ENCODE results near the gene SPAG16.

SPAG16 gene

DNA sequence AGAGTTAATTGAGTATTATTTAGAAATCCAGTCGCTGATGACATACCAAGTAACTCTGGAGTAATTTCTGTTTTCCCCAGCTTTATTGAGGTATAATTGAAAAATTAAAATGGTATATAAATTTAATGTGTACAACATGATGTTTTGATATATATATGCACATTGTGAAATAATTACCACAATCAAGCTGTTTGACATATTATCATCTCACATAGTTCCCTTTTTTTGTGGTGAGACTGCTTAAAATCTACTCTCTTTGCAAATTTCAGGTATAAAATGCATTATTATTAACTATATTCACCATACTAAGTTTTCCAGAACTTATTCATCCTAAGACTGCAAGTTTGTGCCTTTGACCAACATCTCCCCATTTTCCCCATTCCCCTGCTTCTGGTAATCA, 25.0 kb upstream of the SPAG16 start:
- Histone ChIP-seq H3K4me1 (ENCODE audit: control insufficient read depth, low read depth, low read length) (no peaks in the 10 kb centered on the region), H3K23ac (ENCODE audit: low read length) (no peak overlapping the region), H3K4me2 (ENCODE audit: low read length) (no peak overlapping the region), H3K27me3 (ENCODE audit: insufficient read depth, low read length, poor library complexity) (no peaks in the 10 kb centered on the region), H4K5ac (ENCODE audit: low read length) (no peak overlapping the region), H3K27ac (ENCODE audit: low read depth, low read length) (no peak overlapping the region), H3K56ac (ENCODE audit: low read length) (no peak overlapping the region), H3K18ac (ENCODE audit: low read length) (no peak overlapping the region), H2BK15ac (replicated peaks; ENCODE audit: low read depth) (no peak overlapping the region), H3K9ac (ENCODE audit: low read length) (no peak overlapping the region), H4K8ac (ENCODE audit: low read depth, low read length) (no peak overlapping the region), H3K79me2 (ENCODE audit: control insufficient read depth, insufficient read depth, low read length) (no peaks in the 10 kb centered on the region), H3K79me1 (ENCODE audit: low read length) (no peaks in the 10 kb centered on the region), H2BK5ac (ENCODE audit: low read length) (no peak overlapping the region), H3K4ac (ENCODE audit: low read depth, low read length) (no peak overlapping the region), H2AK5ac (ENCODE audit: low read length) (no peak overlapping the region), H3K36me3 (ENCODE audit: control insufficient read depth, insufficient read depth, low read length) (no peaks in the 10 kb centered on the region), H3K4me3 (ENCODE audit: low read length) (no peak overlapping the region), H2BK120ac (ENCODE audit: low read depth, low read length) (no peak overlapping the region)
- no CpG with 5 or more reads among the region's 1 CpG for WGBS (ENCODE audit: extremely low coverage, insufficient coverage, low lambda C conversion rate)
- no peak for DNase-seq

DNA sequence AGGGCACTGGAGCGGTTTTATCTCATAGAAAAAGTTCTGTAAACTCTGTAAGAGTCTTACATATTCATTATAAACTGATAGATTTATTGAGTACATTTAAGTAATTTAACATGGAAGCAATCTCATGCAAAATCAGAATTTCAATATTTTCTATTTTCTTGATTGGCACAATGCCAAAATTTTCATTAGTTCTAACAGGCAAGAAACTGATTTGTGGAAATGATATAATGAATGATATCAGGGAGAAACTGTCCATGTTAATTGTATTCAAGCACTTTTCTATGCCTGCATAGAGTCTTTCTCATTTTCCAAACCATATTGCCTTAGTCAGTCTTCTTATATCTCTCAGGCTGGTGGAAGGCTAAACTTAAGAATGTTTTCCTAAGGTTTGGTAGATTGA, 23.0 kb upstream of the SPAG16 start:
- H3K27me3 ChIP-seq (ENCODE audit: insufficient read depth, low read length, poor library complexity), result no peaks in the 10 kb centered on the region
- H3K4ac ChIP-seq (ENCODE audit: low read depth, low read length), result no peak overlapping the region
- no peak overlapping the region for H3K56ac ChIP-seq (ENCODE audit: low read length)
- WGBS (ENCODE audit: extremely low coverage, insufficient coverage, low lambda C conversion rate), result no CpG with 5 or more reads among the region's 1 CpG
- H3K27ac ChIP-seq (ENCODE audit: low read depth, low read length), result no peak overlapping the region
- H2BK15ac ChIP-seq (replicated peaks; ENCODE audit: low read depth), result no peak overlapping the region
- H3K18ac ChIP-seq (ENCODE audit: low read length), result no peak overlapping the region
- H4K5ac ChIP-seq (ENCODE audit: low read length), result no peak overlapping the region
- H3K4me2 ChIP-seq (ENCODE audit: low read length), result no peak overlapping the region
- no peaks in the 10 kb centered on the region for H3K79me2 ChIP-seq (ENCODE audit: control insufficient read depth, insufficient read depth, low read length)
- no peak overlapping the region for H3K4me3 ChIP-seq (ENCODE audit: low read length)
- H2BK5ac ChIP-seq (ENCODE audit: low read length), result no peak overlapping the region
- H3K79me1 ChIP-seq (ENCODE audit: low read length), result no peaks in the 10 kb centered on the region
- H3K23ac ChIP-seq (ENCODE audit: low read length), result no peak overlapping the region
- H4K8ac ChIP-seq (ENCODE audit: low read depth, low read length), result no peak overlapping the region
- no peaks in the 10 kb centered on the region for H3K36me3 ChIP-seq (ENCODE audit: control insufficient read depth, insufficient read depth, low read length)
- no peak overlapping the region for H3K9ac ChIP-seq (ENCODE audit: low read length)
- no peak overlapping the region for H2AK5ac ChIP-seq (ENCODE audit: low read length)
- H2BK120ac ChIP-seq (ENCODE audit: low read depth, low read length), result no peak overlapping the region
- no peaks in the 10 kb centered on the region for H3K4me1 ChIP-seq (ENCODE audit: control insufficient read depth, low read depth, low read length)
- DNase-seq, result no peak

DNA sequence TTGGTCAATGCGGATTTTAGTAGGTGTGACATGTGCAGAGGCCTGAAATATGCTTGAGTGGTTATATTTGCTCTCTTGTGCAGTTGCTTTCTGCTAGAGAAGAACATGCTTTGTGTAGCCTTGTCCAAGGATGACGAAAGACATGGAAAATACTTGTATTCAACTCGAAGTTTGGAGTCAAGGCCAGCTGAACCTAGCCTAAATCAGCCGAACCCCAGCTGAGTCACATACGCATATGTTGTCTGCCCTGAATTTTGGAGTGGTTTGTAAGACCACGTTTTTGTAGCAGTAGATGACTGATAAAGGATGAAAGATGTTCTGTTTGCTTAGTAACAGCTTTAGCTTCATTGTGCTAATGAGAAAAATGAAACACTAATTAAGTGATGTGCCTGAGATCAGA, 22.5 kb upstream of the SPAG16 start:
- no peak overlapping the region for H2BK5ac ChIP-seq (ENCODE audit: low read length)
- H3K79me1 ChIP-seq (ENCODE audit: low read length), result no peaks in the 10 kb centered on the region
- no peak overlapping the region for H3K27ac ChIP-seq (ENCODE audit: low read depth, low read length)
- H2BK15ac ChIP-seq (replicated peaks; ENCODE audit: low read depth), result no peak overlapping the region
- H3K23ac ChIP-seq (ENCODE audit: low read length), result no peak overlapping the region
- H2BK120ac ChIP-seq (ENCODE audit: low read depth, low read length), result no peak overlapping the region
- no peak overlapping the region for H3K4ac ChIP-seq (ENCODE audit: low read depth, low read length)
- no CpG with 5 or more reads among the region's 6 CpGs for WGBS (ENCODE audit: extremely low coverage, insufficient coverage, low lambda C conversion rate)
- H3K18ac ChIP-seq (ENCODE audit: low read length), result no peak overlapping the region
- H4K8ac ChIP-seq (ENCODE audit: low read depth, low read length), result no peak overlapping the region
- no peaks in the 10 kb centered on the region for H3K27me3 ChIP-seq (ENCODE audit: insufficient read depth, low read length, poor library complexity)
- no peak overlapping the region for H3K4me3 ChIP-seq (ENCODE audit: low read length)
- no peaks in the 10 kb centered on the region for H3K79me2 ChIP-seq (ENCODE audit: control insufficient read depth, insufficient read depth, low read length)
- no peak overlapping the region for H2AK5ac ChIP-seq (ENCODE audit: low read length)
- no peak overlapping the region for H3K56ac ChIP-seq (ENCODE audit: low read length)
- no peaks in the 10 kb centered on the region for H3K4me1 ChIP-seq (ENCODE audit: control insufficient read depth, low read depth, low read length)
- DNase-seq, result no peak
- no peaks in the 10 kb centered on the region for H3K36me3 ChIP-seq (ENCODE audit: control insufficient read depth, insufficient read depth, low read length)
- no peak overlapping the region for H3K9ac ChIP-seq (ENCODE audit: low read length)
- no peak overlapping the region for H3K4me2 ChIP-seq (ENCODE audit: low read length)
- H4K5ac ChIP-seq (ENCODE audit: low read length), result no peak overlapping the region

- no peak overlapping the region for H3K27ac ChIP-seq (ENCODE audit: low read depth, low read length)
- no peak overlapping the region for H2AK5ac ChIP-seq (ENCODE audit: low read length)
- no peaks in the 10 kb centered on the region for H3K36me3 ChIP-seq (ENCODE audit: control insufficient read depth, insufficient read depth, low read length)
- no peak overlapping the region for H2BK5ac ChIP-seq (ENCODE audit: low read length)
- H3K56ac ChIP-seq (ENCODE audit: low read length), result no peak overlapping the region
- no peak overlapping the region for H3K4ac ChIP-seq (ENCODE audit: low read depth, low read length)
- H3K18ac ChIP-seq (ENCODE audit: low read length), result no peak overlapping the region
- no peak overlapping the region for H3K4me3 ChIP-seq (ENCODE audit: low read length)
- no peak overlapping the region for H3K4me2 ChIP-seq (ENCODE audit: low read length)
- no peak overlapping the region for H2BK120ac ChIP-seq (ENCODE audit: low read depth, low read length)
- no peak for DNase-seq
- no peaks in the 10 kb centered on the region for H3K4me1 ChIP-seq (ENCODE audit: control insufficient read depth, low read depth, low read length)
- H2BK15ac ChIP-seq (replicated peaks; ENCODE audit: low read depth), result no peak overlapping the region
- H3K79me2 ChIP-seq (ENCODE audit: control insufficient read depth, insufficient read depth, low read length), result no peaks in the 10 kb centered on the region
- no peaks in the 10 kb centered on the region for H3K79me1 ChIP-seq (ENCODE audit: low read length)
- H3K23ac ChIP-seq (ENCODE audit: low read length), result no peak overlapping the region
- H4K8ac ChIP-seq (ENCODE audit: low read depth, low read length), result no peak overlapping the region
- no peak overlapping the region for H3K9ac ChIP-seq (ENCODE audit: low read length)
- WGBS (ENCODE audit: extremely low coverage, insufficient coverage, low lambda C conversion rate), result no CpG with 5 or more reads among the region's 3 CpGs
- no peak overlapping the region for H4K5ac ChIP-seq (ENCODE audit: low read length)
- H3K27me3 ChIP-seq (ENCODE audit: insufficient read depth, low read length, poor library complexity), result no peaks in the 10 kb centered on the region
Observed at GRCh38 chr2:213265679-213266078, 18.6 kb upstream of the SPAG16 start.

DNA sequence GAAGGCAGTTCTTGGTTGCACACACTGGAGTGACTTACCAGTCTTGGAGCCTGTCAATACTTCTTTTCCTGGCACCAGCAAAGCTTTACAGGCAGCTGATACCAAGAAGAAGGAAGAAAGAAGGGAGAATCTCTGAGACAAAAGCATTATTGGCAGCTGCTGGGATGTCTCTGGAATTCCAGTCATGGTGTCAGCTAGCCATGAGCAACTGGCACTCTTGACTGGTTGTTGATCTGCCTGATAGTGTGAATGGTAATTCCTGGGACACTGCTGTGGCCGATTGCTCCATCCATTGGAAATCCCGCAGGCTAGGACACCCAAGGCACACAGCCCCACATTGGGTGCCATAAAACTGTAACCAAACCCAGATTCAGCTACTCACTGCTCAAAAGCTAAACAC, 17.8 kb upstream of the SPAG16 start:
- Histone ChIP-seq H3K79me2 (ENCODE audit: control insufficient read depth, insufficient read depth, low read length) (no peaks in the 10 kb centered on the region), H2BK15ac (replicated peaks; ENCODE audit: low read depth) (no peak overlapping the region), H2BK5ac (ENCODE audit: low read length) (no peak overlapping the region), H3K27ac (ENCODE audit: low read depth, low read length) (peak overlapping the region; percentile 36), H3K18ac (ENCODE audit: low read length) (no peak overlapping the region), H3K27me3 (ENCODE audit: insufficient read depth, low read length, poor library complexity) (no peaks in the 10 kb centered on the region), H3K4me1 (ENCODE audit: control insufficient read depth, low read depth, low read length) (no peaks in the 10 kb centered on the region), H2AK5ac (ENCODE audit: low read length) (no peak overlapping the region), H3K79me1 (ENCODE audit: low read length) (no peaks in the 10 kb centered on the region), H2BK120ac (ENCODE audit: low read depth, low read length) (no peak overlapping the region), H4K8ac (ENCODE audit: low read depth, low read length) (no peak overlapping the region), H4K5ac (ENCODE audit: low read length) (no peak overlapping the region), H3K9ac (ENCODE audit: low read length) (no peak overlapping the region), H3K4me3 (ENCODE audit: low read length) (no peak overlapping the region), H3K36me3 (ENCODE audit: control insufficient read depth, insufficient read depth, low read length) (no peaks in the 10 kb centered on the region), H3K4ac (ENCODE audit: low read depth, low read length) (no peak overlapping the region), H3K23ac (ENCODE audit: low read length) (no peak overlapping the region), H3K4me2 (ENCODE audit: low read length) (no peak overlapping the region), H3K56ac (ENCODE audit: low read length) (no peak overlapping the region)
- no CpG with 5 or more reads among the region's 2 CpGs for WGBS (ENCODE audit: extremely low coverage, insufficient coverage, low lambda C conversion rate)
- DNase-seq, result peak; percentile 43

GRCh38 chr2:213271947-213272346, 12.3 kb upstream of the SPAG16 start:
- H2AK5ac ChIP-seq (ENCODE audit: low read length), result no peak overlapping the region
- H3K27ac ChIP-seq (ENCODE audit: low read depth, low read length), result no peak overlapping the region
- H4K5ac ChIP-seq (ENCODE audit: low read length), result no peak overlapping the region
- no peak overlapping the region for H2BK5ac ChIP-seq (ENCODE audit: low read length)
- H3K27me3 ChIP-seq (ENCODE audit: insufficient read depth, low read length, poor library complexity), result no peaks in the 10 kb centered on the region
- DNase-seq, result no peak
- no peak overlapping the region for H2BK120ac ChIP-seq (ENCODE audit: low read depth, low read length)
- H2BK15ac ChIP-seq (replicated peaks; ENCODE audit: low read depth), result no peak overlapping the region
- no peak overlapping the region for H3K56ac ChIP-seq (ENCODE audit: low read length)
- H3K4me3 ChIP-seq (ENCODE audit: low read length), result no peak overlapping the region
- H3K23ac ChIP-seq (ENCODE audit: low read length), result no peak overlapping the region
- H3K18ac ChIP-seq (ENCODE audit: low read length), result no peak overlapping the region
- no peaks in the 10 kb centered on the region for H3K36me3 ChIP-seq (ENCODE audit: control insufficient read depth, insufficient read depth, low read length)
- H3K79me2 ChIP-seq (ENCODE audit: control insufficient read depth, insufficient read depth, low read length), result no peaks in the 10 kb centered on the region
- no peak overlapping the region for H3K4me2 ChIP-seq (ENCODE audit: low read length)
- no peaks in the 10 kb centered on the region for H3K4me1 ChIP-seq (ENCODE audit: control insufficient read depth, low read depth, low read length)
- H3K4ac ChIP-seq (ENCODE audit: low read depth, low read length), result no peak overlapping the region
- H3K79me1 ChIP-seq (ENCODE audit: low read length), result no peaks in the 10 kb centered on the region
- no peak overlapping the region for H4K8ac ChIP-seq (ENCODE audit: low read depth, low read length)
- no CpG with 5 or more reads among the region's 1 CpG for WGBS (ENCODE audit: extremely low coverage, insufficient coverage, low lambda C conversion rate)
- H3K9ac ChIP-seq (ENCODE audit: low read length), result no peak overlapping the region
